Measurements from ENCODE around the gene SORCS3. TPM values are rescaled to one million over a fixed set of nuclear protein-coding genes. Genes with fewer than 3 reads are reported as not detected.

SORCS3 gene
- total and polyA plus RNA-seq, 9 of the 15 experiments (the other 6 are each of a cell fraction or from before 2014, with no cell fraction given): not detected

DNA sequence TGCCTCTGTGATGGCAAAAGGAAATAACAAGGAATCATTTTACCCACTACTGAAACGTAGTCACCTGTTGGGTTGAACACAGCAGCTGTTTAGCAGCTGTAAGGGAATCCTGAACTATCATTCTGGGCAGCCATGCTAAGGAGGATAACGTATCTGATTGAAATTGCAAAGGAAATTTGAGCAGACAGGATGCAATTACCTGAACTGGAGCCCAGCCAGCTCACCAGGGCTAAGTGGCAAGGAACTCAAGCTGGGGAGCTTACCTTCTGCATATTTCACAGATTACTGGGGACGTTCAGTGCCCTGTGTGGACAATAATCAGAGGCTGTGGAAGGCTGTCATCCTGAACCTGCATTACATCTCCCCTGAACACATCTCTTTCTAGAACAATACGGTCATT is 650.5 kb downstream of the SORCS3 start:
- in situ Hi-C loops (cut with MboI): no loop called here
- CTCF ChIA-PET (ENCODE audit: low intra/inter-chr PET ratio): no interaction called here

More for the DNA sequence above, 650.5 kb downstream of the SORCS3 start:
- H4K20me1 ChIP-seq (replicated peaks; ENCODE audit: control insufficient read depth, insufficient read depth, low read length): no peaks in the 10 kb centered on the region
- H3K36me3 ChIP-seq (ENCODE audit: control insufficient read depth, insufficient read depth, low read length): no peaks in the 10 kb centered on the region
- H3K27ac ChIP-seq (ENCODE audit: extremely low read depth, low read depth, low read length): no peak overlapping the region
- H3K9me3 ChIP-seq (replicated peaks; ENCODE audit: control insufficient read depth, insufficient read depth, low read depth, low read length): no peaks in the 10 kb centered on the region
- no peak overlapping the region for H2AFZ ChIP-seq (ENCODE audit: low read depth, low read length)
- H3K9me1 ChIP-seq (ENCODE audit: control insufficient read depth, insufficient read depth, low read length): no peaks in the 10 kb centered on the region
- DNase-seq (ENCODE audit: extremely low read depth in 1 of 4, low spot score in 3 of 4) (no peak), FAIRE-seq (no peak), ATAC-seq (no peak)
- no peaks in the 10 kb centered on the region for H3K27me3 ChIP-seq (ENCODE audit: control insufficient read depth in 2 of 2, insufficient read depth in 2 of 2, low read length in 2 of 2)
- POLR2A ChIA-PET: no interaction called here
- 0% methylated on average over 3 of the region's 4 CpGs for WGBS (ENCODE audit: insufficient coverage, low coverage, missing lambda C conversion rate)
- H3K4me2 ChIP-seq (ENCODE audit: insufficient read depth, low read length): no peak overlapping the region
- no peak overlapping the region for H3K4me3 ChIP-seq
- intact Hi-C loops (cut with micrococcal nuclease): no loop called here
- no peaks in the 10 kb centered on the region for H3K4me1 ChIP-seq (replicated peaks in 1 of 2; ENCODE audit: control insufficient read depth in 2 of 2, insufficient read depth in 2 of 2, low read length in 2 of 2)
- no peaks in the 10 kb centered on the region for H3K79me2 ChIP-seq (ENCODE audit: control insufficient read depth, insufficient read depth, low read length)
- no TSS peak for BruUV-seq (replicated peaks)
- TF ChIP-seq, protein P1, sequence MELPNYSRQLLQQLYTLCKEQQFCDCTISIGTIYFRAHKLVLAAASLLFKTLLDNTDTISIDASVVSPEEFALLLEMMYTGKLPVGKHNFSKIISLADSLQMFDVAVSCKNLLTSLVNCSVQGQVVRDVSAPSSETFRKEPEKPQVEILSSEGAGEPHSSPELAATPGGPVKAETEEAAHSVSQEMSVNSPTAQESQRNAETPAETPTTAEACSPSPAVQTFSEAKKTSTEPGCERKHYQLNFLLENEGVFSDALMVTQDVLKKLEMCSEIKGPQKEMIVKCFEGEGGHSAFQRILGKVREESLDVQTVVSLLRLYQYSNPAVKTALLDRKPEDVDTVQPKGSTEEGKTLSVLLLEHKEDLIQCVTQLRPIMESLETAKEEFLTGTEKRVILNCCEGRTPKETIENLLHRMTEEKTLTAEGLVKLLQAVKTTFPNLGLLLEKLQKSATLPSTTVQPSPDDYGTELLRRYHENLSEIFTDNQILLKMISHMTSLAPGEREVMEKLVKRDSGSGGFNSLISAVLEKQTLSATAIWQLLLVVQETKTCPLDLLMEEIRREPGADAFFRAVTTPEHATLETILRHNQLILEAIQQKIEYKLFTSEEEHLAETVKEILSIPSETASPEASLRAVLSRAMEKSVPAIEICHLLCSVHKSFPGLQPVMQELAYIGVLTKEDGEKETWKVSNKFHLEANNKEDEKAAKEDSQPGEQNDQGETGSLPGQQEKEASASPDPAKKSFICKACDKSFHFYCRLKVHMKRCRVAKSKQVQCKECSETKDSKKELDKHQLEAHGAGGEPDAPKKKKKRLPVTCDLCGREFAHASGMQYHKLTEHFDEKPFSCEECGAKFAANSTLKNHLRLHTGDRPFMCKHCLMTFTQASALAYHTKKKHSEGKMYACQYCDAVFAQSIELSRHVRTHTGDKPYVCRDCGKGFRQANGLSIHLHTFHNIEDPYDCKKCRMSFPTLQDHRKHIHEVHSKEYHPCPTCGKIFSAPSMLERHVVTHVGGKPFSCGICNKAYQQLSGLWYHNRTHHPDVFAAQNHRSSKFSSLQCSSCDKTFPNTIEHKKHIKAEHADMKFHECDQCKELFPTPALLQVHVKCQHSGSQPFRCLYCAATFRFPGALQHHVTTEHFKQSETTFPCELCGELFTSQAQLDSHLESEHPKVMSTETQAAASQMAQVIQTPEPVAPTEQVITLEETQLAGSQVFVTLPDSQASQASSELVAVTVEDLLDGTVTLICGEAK (IDR thresholded peaks at IDR 0.05): no peak
- TF ChIP-seq, protein P1 (CRISPR knock-in tag; IDR thresholded peaks at IDR 0.05): no peak
- no peak for TF ChIP-seq ZBTB9 (CRISPR knock-in tag; IDR thresholded peaks at IDR 0.05)
- H3K9ac ChIP-seq (ENCODE audit: insufficient read depth in 1 of 2, low read depth in 2 of 2, low read length in 2 of 2): no peak overlapping the region

Data from K562 (cell line).